Spleen (tissue), 11 donors: ENCODE measurements around the gene HINT1. TPM values are rescaled to one million over a fixed set of nuclear protein-coding genes. Genes with fewer than 3 reads are reported as not detected.
"Not testable (repeated sequence)": the region's sequence is repeated elsewhere in the genome, so short reads cannot be mapped to it uniquely, and the experiment has no call there.

Source experiments
- DNase-seq: peaks from one replicate; pipeline ENCODE4 v3.0.0-alpha.2; 2020
- H3K27ac ChIP-seq, 8 donors: fragments of 200-600 bp; sonication (generic) in 7 of 8; 1 replicate in 4 of 8; 2 replicates in 4 of 8; pipeline versions ENCODE4 v1.5.0 to v1.8.0; 2016 to 2021; ENCODE audit warnings: inconsistent platforms in 4 of 8, mild to moderate bottlenecking in 4 of 8, moderate library complexity in 1 of 8
- H3K27me3 ChIP-seq, 7 donors: fragments of 200-600 bp; sonication (generic) in 6 of 7; replicated peaks in 1 of 7; 1 replicate in 4 of 7; 2 replicates in 3 of 7; pipeline versions ENCODE4 v1.5.0 to v1.8.0; 2016 to 2021; ENCODE audit warnings: inconsistent platforms in 3 of 7, mild to moderate bottlenecking in 1 of 7
- H3K36me3 ChIP-seq, 6 donors: fragments of 200-600 bp; sonication (generic) in 5 of 6; 1 replicate in 4 of 6; 2 replicates in 2 of 6; pipeline versions ENCODE4 v1.5.0 to v1.8.0; 2016 to 2021; ENCODE audit warnings: inconsistent platforms in 2 of 6
- H3K4me1 ChIP-seq, 6 donors: fragments of 200-600 bp; sonication (generic) in 5 of 6; 1 replicate in 3 of 6; 2 replicates in 3 of 6; pipeline versions ENCODE4 v1.5.0 to v1.8.0; 2016 to 2021; ENCODE audit warnings: inconsistent platforms in 3 of 6
- H3K4me3 ChIP-seq, 8 donors: fragments of 200-600 bp; sonication (generic) in 7 of 8; 1 replicate in 4 of 8; 2 replicates in 4 of 8; pipeline versions ENCODE4 v1.5.0 to v1.8.0; 2016 to 2021; ENCODE audit warnings: inconsistent platforms in 4 of 8, mild to moderate bottlenecking in 4 of 8, moderate library complexity in 2 of 8
- H3K9me3 ChIP-seq, 8 donors: fragments of 200-600 bp; sonication (generic) in 7 of 8; 1 replicate in 4 of 8; 2 replicates in 4 of 8; pipeline versions ENCODE4 v1.5.0 to v1.8.0; 2016 to 2021; ENCODE audit warnings: inconsistent platforms in 4 of 8
- POLR2A ChIP-seq, 3 donors: fragments of 450-650 bp; IDR thresholded peaks; one replicate each; pipeline ENCODE4 v1.5.1; 2017; ENCODE audit warnings: antibody characterized with exemption in 3 of 3, mild to moderate bottlenecking in 1 of 3
- POLR2AphosphoS5 ChIP-seq, 3 donors: sonication (generic); formaldehyde crosslinking; IDR thresholded peaks; one replicate each; pipeline ENCODE4 v1.5.1; 2017; ENCODE audit warnings: antibody characterized with exemption in 3 of 3
- WGBS, 5 donors: extraction: QIAGEN DNeasy Blood & Tissue Kit in 3 of 5; methylation state at CpG; one replicate each; pipeline versions ENCODE4 v1.1.5 to v1.1.7; 2013 to 2018; 5-methylcytosine and 5-hydroxymethylcytosine counted together
- intact Hi-C: fragments of 100-400 bp; cut with DNase I; formaldehyde crosslinking; loops from one replicate; pipeline ENCODE4 v1.15.0; 2023; ENCODE audit warnings: low total_unique reads
- polyA plus RNA-seq, 3 donors: library from polyadenylated mRNA; stranded (reverse); fragments of 200-250 nt; gene quantifications; one replicate each; pipeline ENCODE4 v1.2.1, GENCODE V29; 2013
- total RNA-seq, 7 donors: library from RNA; depleted of rRNA in 3 of 7; stranded (reverse); fragments of >200 nt in 3 of 7; fragmentation: NEBNext Ultra II Directional in 4 of 7; extraction: Animal tissue kit (Norgen Biotek cat#: 25700) in 4 of 7; gene quantifications; one replicate each; pipeline versions ENCODE4 v1.1.0 to v1.2.1, GENCODE V29; 2016 to 2021
- TF ChIP-seq, protein P1 (sequence below), 11 experiments: fragments of 200-600 bp in 7 of 11; fragments of 450-650 bp in 4 of 11; sonication (generic) in 4 of 11; IDR thresholded peaks in 8 of 11; conservative IDR thresholded peaks in 3 of 11; 1 replicate in 7 of 11; 2 replicates in 4 of 11; pipeline versions ENCODE4 v1.4.0 to v1.8.0; 2016 to 2021; ENCODE audit warnings: antibody characterized with exemption in 11 of 11, inconsistent platforms in 4 of 11, mild to moderate bottlenecking in 1 of 11
- donor health status: healthy with polysubstance abuse.
- donor health status: DM: no; HTN: no; CAD: no; lungs with moderate emphysema.
- donor health status: DM: no; HTN: no; CAD: no.
- donor health status: Bipolar disorder and iron deficiency.
- donor health status: healthy.
- donor health status: DM: no; HTN: no; CAD: no.
- donor health status: DM: yes; HTN: yes; CAD: no.

Gene HINT1
- total and polyA plus RNA-seq, 10 donors = 130 to 424 (median 171) TPM

DNA sequence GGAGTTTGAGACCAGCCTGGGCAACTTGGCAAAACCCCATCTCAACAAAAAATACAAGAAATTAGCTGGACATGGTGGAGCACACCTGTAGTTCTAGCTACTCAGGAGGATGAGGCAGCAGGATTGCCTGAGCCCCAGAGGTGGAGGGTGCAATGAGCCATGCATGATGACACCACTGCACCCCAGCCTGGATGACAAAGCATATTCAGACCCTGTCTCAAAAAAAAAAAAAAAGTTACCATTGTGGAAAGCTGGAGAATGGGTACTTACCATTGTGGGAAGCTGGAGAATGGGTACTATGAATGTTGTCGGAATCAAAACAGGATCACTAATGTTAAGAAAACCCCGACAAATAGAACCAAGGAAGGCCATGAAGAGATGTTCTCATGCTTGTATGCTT lies 25.7 kb downstream of the HINT1 start:
- H3K9me3 ChIP-seq = peaks cover 0 to 2% (median 0%) of the 10 kb centered on the region in 8 donors
- no peak overlapping the region for H3K4me3 ChIP-seq
- H3K27ac ChIP-seq = no peak overlapping the region
- H3K36me3 ChIP-seq = no peaks in the 10 kb centered on the region
- intact Hi-C loops = no loop called here
- H3K4me1 ChIP-seq = no peaks in the 10 kb centered on the region
- H3K27me3 ChIP-seq = no peaks in the 10 kb centered on the region
- WGBS, 5 donors = 92 to 100% (median 98%) methylated on average over 2 of the region's 2 CpGs
- no peak for DNase-seq
- no peak for TF ChIP-seq POLR2AphosphoS5 (IDR thresholded peaks at IDR 0.05)
- TF ChIP-seq POLR2A (IDR thresholded peaks at IDR 0.05) = no peak
- TF ChIP-seq, protein P1, sequence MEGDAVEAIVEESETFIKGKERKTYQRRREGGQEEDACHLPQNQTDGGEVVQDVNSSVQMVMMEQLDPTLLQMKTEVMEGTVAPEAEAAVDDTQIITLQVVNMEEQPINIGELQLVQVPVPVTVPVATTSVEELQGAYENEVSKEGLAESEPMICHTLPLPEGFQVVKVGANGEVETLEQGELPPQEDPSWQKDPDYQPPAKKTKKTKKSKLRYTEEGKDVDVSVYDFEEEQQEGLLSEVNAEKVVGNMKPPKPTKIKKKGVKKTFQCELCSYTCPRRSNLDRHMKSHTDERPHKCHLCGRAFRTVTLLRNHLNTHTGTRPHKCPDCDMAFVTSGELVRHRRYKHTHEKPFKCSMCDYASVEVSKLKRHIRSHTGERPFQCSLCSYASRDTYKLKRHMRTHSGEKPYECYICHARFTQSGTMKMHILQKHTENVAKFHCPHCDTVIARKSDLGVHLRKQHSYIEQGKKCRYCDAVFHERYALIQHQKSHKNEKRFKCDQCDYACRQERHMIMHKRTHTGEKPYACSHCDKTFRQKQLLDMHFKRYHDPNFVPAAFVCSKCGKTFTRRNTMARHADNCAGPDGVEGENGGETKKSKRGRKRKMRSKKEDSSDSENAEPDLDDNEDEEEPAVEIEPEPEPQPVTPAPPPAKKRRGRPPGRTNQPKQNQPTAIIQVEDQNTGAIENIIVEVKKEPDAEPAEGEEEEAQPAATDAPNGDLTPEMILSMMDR (IDR thresholded peaks at IDR 0.05 in 8 of 11, conservative IDR thresholded peaks at IDR 0.05 in 3 of 11) = no peak

DNA sequence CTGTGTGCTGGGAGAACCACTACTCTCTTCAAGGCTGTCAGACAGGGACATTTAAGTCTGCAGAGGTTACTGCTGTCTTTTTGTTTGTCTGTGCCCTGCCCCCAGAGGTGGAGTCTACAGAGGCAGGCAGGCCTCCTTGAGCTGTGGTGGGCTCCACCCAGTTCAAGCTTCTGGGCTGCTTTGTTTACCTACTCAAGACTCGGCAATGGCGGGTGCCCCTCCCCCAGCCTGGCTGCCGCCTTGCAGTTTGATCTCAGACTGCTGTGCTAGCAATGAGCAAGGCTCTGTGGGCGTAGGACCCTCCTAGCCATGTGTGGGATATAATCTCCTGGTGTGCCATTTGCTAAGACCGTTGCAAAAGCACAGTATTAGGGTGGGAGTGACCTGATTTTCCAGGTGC lies 26.6 kb downstream of the HINT1 start:
- WGBS, 5 donors = 79 to 92% (median 84%) methylated on average over 5 of the region's 5 CpGs
- H3K27me3 ChIP-seq, H3K4me1 ChIP-seq, H3K4me3 ChIP-seq, DNase-seq, intact Hi-C loops, H3K36me3 ChIP-seq, H3K27ac ChIP-seq, H3K9me3 ChIP-seq: not testable (repeated sequence)

GRCh38 chr5:131133091-131133490 lies 32.0 kb downstream of the HINT1 start:
- H3K36me3 ChIP-seq, H3K4me1 ChIP-seq, H3K27me3 ChIP-seq, H3K27ac ChIP-seq, intact Hi-C loops, DNase-seq, H3K4me3 ChIP-seq: not testable (repeated sequence)
- WGBS, 5 donors = 83 to 100% (median 95%) methylated on average over 1 to 2 of the region's 2 CpGs
- peaks cover 0 to 15% (median 0%) of the 10 kb centered on the region in 8 donors for H3K9me3 ChIP-seq

GRCh38 chr5:131129306-131129705 lies 35.8 kb downstream of the HINT1 start:
- TF ChIP-seq POLR2AphosphoS5 (IDR thresholded peaks at IDR 0.05) (no peak), POLR2A (IDR thresholded peaks at IDR 0.05) (no peak)
- TF ChIP-seq, protein P1 (IDR thresholded peaks at IDR 0.05 in 8 of 11, conservative IDR thresholded peaks at IDR 0.05 in 3 of 11) = no peak
- H3K4me3 ChIP-seq = no peak overlapping the region
- intact Hi-C loops = no loop called here
- WGBS, 5 donors = 80 to 96% (median 93%) methylated on average over 4 of the region's 4 CpGs
- H3K36me3 ChIP-seq = no peaks in the 10 kb centered on the region
- H3K4me1 ChIP-seq = no peaks in the 10 kb centered on the region
- H3K27ac ChIP-seq = no peak overlapping the region
- no peaks in the 10 kb centered on the region for H3K27me3 ChIP-seq
- DNase-seq = no peak
- peaks cover 0 to 37% (median 12%) of the 10 kb centered on the region in 8 donors for H3K9me3 ChIP-seq

- H3K9me3 ChIP-seq = peaks cover 0 to 47% (median 26%) of the 10 kb centered on the region in 8 donors
- DNase-seq, H3K4me3 ChIP-seq, H3K4me1 ChIP-seq, H3K36me3 ChIP-seq, H3K27me3 ChIP-seq, H3K27ac ChIP-seq, intact Hi-C loops: not testable (repeated sequence)
- WGBS, 5 donors = 80 to 100% (median 87%) methylated on average over 2 of the region's 2 CpGs
Measured at GRCh38 chr5:131127244-131127643, 37.8 kb downstream of the HINT1 start.

- intact Hi-C loops = loop anchor here (5.0 to 10.0 kb wide), 2 partner anchors 240 to 1337 kb away; no protein-coding TSS in a partner anchor
- no peak overlapping the region for H3K4me3 ChIP-seq
- 74 to 90% (median 76%) methylated on average over 2 of the region's 2 CpGs for WGBS, 5 donors
Measured at GRCh38 chr5:131114754-131115153, 50.3 kb downstream of the HINT1 start.

More at GRCh38 chr5:131114754-131115153, 50.3 kb downstream of the HINT1 start:
- H3K9me3 ChIP-seq = peaks cover 0 to 2% (median 0%) of the 10 kb centered on the region in 8 donors
- H3K4me1 ChIP-seq = peaks cover 0 to 6% (median 0%) of the 10 kb centered on the region in 6 donors
- TF ChIP-seq POLR2AphosphoS5 (IDR thresholded peaks at IDR 0.05) (no peak), POLR2A (IDR thresholded peaks at IDR 0.05) (no peak)
- TF ChIP-seq, protein P1 (IDR thresholded peaks at IDR 0.05 in 8 of 11, conservative IDR thresholded peaks at IDR 0.05 in 3 of 11) = no peak
- H3K36me3 ChIP-seq = no peaks in the 10 kb centered on the region
- no peak overlapping the region for H3K27ac ChIP-seq
- no peaks in the 10 kb centered on the region for H3K27me3 ChIP-seq
- no peak for DNase-seq
